SIG-M5 (cell line): ENCODE results near the gene SBF1.
"Not testable (repeated sequence)": the region's sequence is repeated elsewhere in the genome, so short reads cannot be mapped to it uniquely, and the experiment has no call there.

Source experiments
- DNase-seq: peaks from one replicate; lab custom pipeline; 2025; lab: John Stamatoyannopoulos, UW

The SBF1 gene

GRCh38 chr22:50474710-50475651, at the start of gene SBF1:
Gene SBF1 (minus strand): TSS chr22:50475035. CDS start chr22:50474840, 195 bp downstream.
- DNase-seq, result no peak

- DNase-seq, result no peak
Measured at GRCh38 chr22:50523806-50524675, 49.2 kb upstream of the SBF1 start.

- no peak for DNase-seq
Measured at GRCh38 chr22:50523458-50523805, 48.6 kb upstream of the SBF1 start.

GRCh38 chr22:50522806-50523438, 48.1 kb upstream of the SBF1 start:
- DNase-seq, result no peak

GRCh38 chr22:50522208-50522805, 47.5 kb upstream of the SBF1 start:
- no peak for DNase-seq

- no peak for DNase-seq
Measured at GRCh38 chr22:50521710-50522109, 46.9 kb upstream of the SBF1 start.

GRCh38 chr22:50520826-50521453, 46.1 kb upstream of the SBF1 start:
- no peak for DNase-seq

- DNase-seq, result not testable (repeated sequence)
Measured at GRCh38 chr22:50520184-50520583, 45.3 kb upstream of the SBF1 start.

GRCh38 chr22:50519151-50519550, 44.3 kb upstream of the SBF1 start:
- DNase-seq, result no peak

- DNase-seq, result no peak
Measured at GRCh38 chr22:50518606-50519005, 43.8 kb upstream of the SBF1 start.

GRCh38 chr22:50517495-50518260, 42.8 kb upstream of the SBF1 start:
- no peak for DNase-seq

- DNase-seq, result no peak
Measured at GRCh38 chr22:50516891-50517290, 42.1 kb upstream of the SBF1 start.

GRCh38 chr22:50516068-50516467, 41.2 kb upstream of the SBF1 start:
- no peak for DNase-seq

GRCh38 chr22:50513175-50513574, 38.3 kb upstream of the SBF1 start:
- DNase-seq, result no peak

- DNase-seq, result no peak
Measured at GRCh38 chr22:50508897-50509296, 34.1 kb upstream of the SBF1 start.

GRCh38 chr22:50507991-50508884, 33.4 kb upstream of the SBF1 start, which contains the start of gene NCAPH2:
Gene NCAPH2 (plus strand): TSS chr22:50508224. CDS start chr22:50508338, 114 bp downstream.
- DNase-seq, result no peak

GRCh38 chr22:50507421-50507990, 32.7 kb upstream of the SBF1 start, which contains the start of gene LMF2:
Gene LMF2 (minus strand): TSS chr22:50507702. CDS start chr22:50507675, 27 bp downstream.
- DNase-seq, result no peak

- no peak for DNase-seq
Measured at GRCh38 chr22:50506611-50507420, 32.0 kb upstream of the SBF1 start.
